ENCODE measurements around the gene ATP6V1G2. TPM values are rescaled to one million over a fixed set of nuclear protein-coding genes. Genes with fewer than 3 reads are reported as not detected.

ATP6V1G2 gene
- total RNA-seq, 1 experiment from 2014 or later: 0.98 TPM

- CTCF ChIA-PET: interaction anchor here (1.0 kb wide), 1 partner anchor 10 kb away, joined by 3 read pairs; no protein-coding TSS in a partner anchor
- Histone ChIP-seq H3K4me1 (ENCODE audit: control insufficient read depth, insufficient read depth, low read length) (peaks cover 13% of the 10 kb centered on the region), H3K36me3 (ENCODE audit: control insufficient read depth, insufficient read depth, low read length) (peaks cover 10% of the 10 kb centered on the region), H3K4me3 (ENCODE audit: low read depth in 2 of 2, low read length in 2 of 2) (no peak overlapping the region), H3K27me3 (ENCODE audit: control insufficient read depth, insufficient read depth, low read length) (no peaks in the 10 kb centered on the region), H3K27ac (ENCODE audit: low read length) (no peak overlapping the region), H3K9me3 (ENCODE audit: control insufficient read depth, insufficient read depth, low read depth, low read length) (no peaks in the 10 kb centered on the region)
- DNase-seq (ENCODE audit: low read depth, low spot score) (no peak), ATAC-seq (no peak)
- in situ Hi-C loops (cut with HindIII; ENCODE audit: low pct_unique_long_range_greater_than_20kb, low sequenced_read_pairs): no loop called here
- BruUV-seq (replicated peaks): no TSS peak
- intact Hi-C loops (cut with micrococcal nuclease; ENCODE audit: unreplicated experiment): no loop called here
- POLR2A ChIA-PET: interaction anchor here (0.8 kb wide), 1 partner anchor 58 kb away, joined by 6 read pairs; no protein-coding TSS in a partner anchor
- no peak for TF ChIP-seq SIN3A (IDR thresholded peaks at IDR 0.05; ENCODE audit: borderline replicate concordance, insufficient read depth, low read depth, low read length)
- no peak for TF ChIP-seq CTCF (IDR thresholded peaks at IDR 0.05)
- no peak for TF ChIP-seq REST (IDR thresholded peaks at IDR 0.05; ENCODE audit: insufficient read depth in 1 of 2, low read depth in 2 of 2, low read length in 1 of 2)
- TF ChIP-seq POLR2AphosphoS5 (IDR thresholded peaks at IDR 0.05; ENCODE audit: low read depth, low read length): no peak
- TF ChIP-seq TCF7L2 (IDR thresholded peaks at IDR 0.05; ENCODE audit: low read depth, low read length): no peak
These were observed 12.5 kb upstream of the ATP6V1G2 start for GRCh38 chr6:31558631-31559500.

DNA sequence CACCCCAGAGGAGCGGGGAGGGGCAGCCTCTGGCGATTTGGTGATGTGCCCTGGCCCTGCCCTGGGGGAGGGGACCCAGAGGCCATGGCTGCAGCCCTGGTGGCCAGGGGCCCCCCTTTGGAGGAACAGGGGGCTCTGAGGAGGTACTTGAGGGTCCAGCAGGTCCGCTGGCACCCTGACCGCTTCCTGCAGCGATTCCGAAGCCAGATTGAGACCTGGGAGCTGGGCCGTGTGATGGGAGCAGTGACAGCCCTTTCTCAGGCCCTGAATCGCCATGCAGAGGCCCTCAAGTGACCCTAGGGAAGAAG lies 11.9 kb upstream of the ATP6V1G2 start:
- POLR2A ChIA-PET: interaction anchor here (0.8 kb wide), 1 partner anchor 59 kb away, joined by 6 read pairs; no protein-coding TSS in a partner anchor
- TF ChIP-seq REST (IDR thresholded peaks at IDR 0.05; ENCODE audit: insufficient read depth in 1 of 2, low read depth in 2 of 2, low read length in 1 of 2) (no peak), POLR2AphosphoS5 (IDR thresholded peaks at IDR 0.05; ENCODE audit: low read depth, low read length) (no peak), CTCF (IDR thresholded peaks at IDR 0.05) (no peak), TCF7L2 (IDR thresholded peaks at IDR 0.05; ENCODE audit: low read depth, low read length) (no peak), SIN3A (IDR thresholded peaks at IDR 0.05; ENCODE audit: borderline replicate concordance, insufficient read depth, low read depth, low read length) (no peak)
- intact Hi-C loops (cut with micrococcal nuclease; ENCODE audit: unreplicated experiment) (no loop called here), in situ Hi-C loops (cut with HindIII; ENCODE audit: low pct_unique_long_range_greater_than_20kb, low sequenced_read_pairs) (no loop called here)
- Histone ChIP-seq H3K4me3 (ENCODE audit: low read depth in 2 of 2, low read length in 2 of 2) (no peak overlapping the region), H3K9me3 (ENCODE audit: control insufficient read depth, insufficient read depth, low read depth, low read length) (no peaks in the 10 kb centered on the region), H3K27ac (ENCODE audit: low read length) (no peak overlapping the region), H3K36me3 (ENCODE audit: control insufficient read depth, insufficient read depth, low read length) (peaks cover 10% of the 10 kb centered on the region), H3K4me1 (ENCODE audit: control insufficient read depth, insufficient read depth, low read length) (peaks cover 13% of the 10 kb centered on the region), H3K27me3 (ENCODE audit: control insufficient read depth, insufficient read depth, low read length) (no peaks in the 10 kb centered on the region)
- no TSS peak for BruUV-seq (replicated peaks)
- ATAC-seq: no peak
- DNase-seq (ENCODE audit: low read depth, low spot score): no peak
- CTCF ChIA-PET: no interaction called here

Data from Panc1 (cell line).